WI38 (cell line): ENCODE results near the gene CDYL.
"Not testable (repeated sequence)": the region's sequence is repeated elsewhere in the genome, so short reads cannot be mapped to it uniquely, and the experiment has no call there.

ENCODE experiments used
- H3K4me3 ChIP-seq: 2 replicates; pipeline ENCODE4 v1.5.1; 2011; ENCODE audit warnings: low read depth, mild to moderate bottlenecking, control low read depth, low read length
- CTCF ChIP-seq: IDR thresholded peaks from 2 replicates; pipeline ENCODE4 v1.5.1; 2012; ENCODE audit warnings: low read depth, mild to moderate bottlenecking, control low read depth, low read length

CDYL gene

GRCh38 chr6:4986999-4987398, 210.8 kb downstream of the CDYL start:
- no peak overlapping the region for H3K4me3 ChIP-seq
- no peak for TF ChIP-seq CTCF

GRCh38 chr6:4987432-4987831, 211.2 kb downstream of the CDYL start:
- TF ChIP-seq CTCF = no peak
- H3K4me3 ChIP-seq = no peak overlapping the region

GRCh38 chr6:4994741-4995140, 218.5 kb downstream of the CDYL start:
- no peak for TF ChIP-seq CTCF
- no peak overlapping the region for H3K4me3 ChIP-seq

GRCh38 chr6:4997862-4998261, 221.7 kb downstream of the CDYL start:
- H3K4me3 ChIP-seq = no peak overlapping the region
- no peak for TF ChIP-seq CTCF

GRCh38 chr6:4999586-4999985, 223.4 kb downstream of the CDYL start:
- H3K4me3 ChIP-seq = no peak overlapping the region
- TF ChIP-seq CTCF = no peak

GRCh38 chr6:5003604-5004372, 227.6 kb downstream of the CDYL start, which contains the start of gene RPP40:
TSS of gene RPP40 (minus strand) at chr6:5004037. CDS start at chr6:5004002, 35 bp downstream.
- TF ChIP-seq CTCF = peak; percentile 82
- H3K4me3 ChIP-seq = peak within 1 kb of the TSS; percentile 66

GRCh38 chr6:5004373-5005037, 228.3 kb downstream of the CDYL start:
- TF ChIP-seq CTCF = no peak
- peak overlapping the region; percentile 66 for H3K4me3 ChIP-seq

GRCh38 chr6:5005038-5005433, 228.8 kb downstream of the CDYL start:
- H3K4me3 ChIP-seq = not testable (repeated sequence)
